Stomach smooth muscle (tissue), 2 donors: Measurements from ENCODE around the gene IFT20.

ENCODE experiments used
- H3K27ac ChIP-seq: one replicate; pipeline ENCODE4 v1.7.0; 2013; ENCODE audit warnings: mild to moderate bottlenecking, low read length, inconsistent platforms
- H3K27me3 ChIP-seq, 2 donors: one replicate each; pipeline ENCODE4 v1.7.0; 2013; ENCODE audit warnings: low read length in 2 of 2; ENCODE audit not compliant: insufficient read depth in 2 of 2, control insufficient read depth in 1 of 2
- H3K36me3 ChIP-seq, 2 donors: one replicate each; pipeline ENCODE4 v1.7.0; 2013; ENCODE audit warnings: low read length in 2 of 2; ENCODE audit not compliant: control insufficient read depth in 2 of 2, insufficient read depth in 2 of 2
- H3K4me1 ChIP-seq: one replicate; pipeline ENCODE4 v1.7.0; 2013; ENCODE audit warnings: low read length; ENCODE audit not compliant: control insufficient read depth, insufficient read depth
- H3K4me3 ChIP-seq, 2 donors: one replicate each; pipeline ENCODE4 v1.7.0; 2013; ENCODE audit warnings: low read length in 2 of 2
- H3K9ac ChIP-seq, 2 donors: one replicate each; pipeline ENCODE4 v1.7.0; 2013; ENCODE audit warnings: low read length in 2 of 2, mild to moderate bottlenecking in 1 of 2
- H3K9me3 ChIP-seq, 2 donors: one replicate each; pipeline ENCODE4 v1.7.0; 2013; ENCODE audit warnings: low read length in 2 of 2; ENCODE audit not compliant: control insufficient read depth in 2 of 2
- donor health status: healthy.
- donor health status: Pancreatic carcinoma.

Gene IFT20

DNA sequence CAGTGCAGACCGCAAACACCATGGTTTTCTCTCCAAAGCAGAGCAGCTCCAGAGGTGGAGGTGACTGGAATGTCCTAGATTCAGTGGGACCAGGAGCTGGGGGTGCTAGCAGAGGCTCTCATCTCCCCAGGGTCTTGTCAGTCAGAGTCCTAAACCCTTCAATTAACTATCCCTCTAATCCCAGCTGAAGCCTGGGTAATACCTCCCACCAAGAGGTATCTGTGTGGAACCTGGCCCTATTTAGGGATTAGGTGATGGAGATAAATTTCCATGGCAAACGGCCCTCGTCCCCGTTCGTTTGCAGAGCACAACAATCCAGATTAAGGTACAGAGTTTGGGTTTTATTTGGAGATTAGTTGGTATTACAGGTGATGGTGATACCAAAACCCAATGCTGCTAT, 27.9 kb upstream of the IFT20 start:
- Histone ChIP-seq H3K27ac (no peak overlapping the region), H3K27me3 (no peaks in the 10 kb centered on the region), H3K36me3 (peaks cover 37 to 42% of the 10 kb centered on the region in 2 donors)

DNA sequence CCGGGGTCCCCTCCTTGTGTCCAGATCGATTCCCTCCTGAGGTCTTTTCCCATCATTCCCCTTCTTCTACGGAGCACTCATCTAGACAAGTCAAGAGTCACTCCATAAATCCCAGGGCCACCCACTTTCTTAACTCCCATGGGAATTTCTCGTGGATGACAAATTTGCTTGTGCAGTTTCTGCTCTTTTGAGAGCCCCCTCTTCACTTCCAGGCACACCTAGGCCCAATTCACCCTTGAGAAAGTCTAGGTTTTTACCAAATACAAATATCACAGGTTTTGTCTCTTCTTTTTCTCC, 22.6 kb upstream of the IFT20 start:
- H3K36me3 ChIP-seq = peaks cover 42 to 44% of the 10 kb centered on the region in 2 donors
- peak overlapping the region; percentile 87 to 92 for H3K9ac ChIP-seq
- H3K4me1 ChIP-seq = peaks cover 25% of the 10 kb centered on the region
- H3K27ac ChIP-seq = peak overlapping the region; percentile 82
- H3K9me3 ChIP-seq = no peaks in the 10 kb centered on the region
- no peaks in the 10 kb centered on the region for H3K27me3 ChIP-seq
- H3K4me3 ChIP-seq = peak overlapping the region; percentile 85 to 97

More for the DNA sequence above, 27.9 kb upstream of the IFT20 start:
- H3K4me3 ChIP-seq = no peak overlapping the region
- peaks cover 4% of the 10 kb centered on the region for H3K4me1 ChIP-seq
- no peak overlapping the region for H3K9ac ChIP-seq
- H3K9me3 ChIP-seq = no peaks in the 10 kb centered on the region

DNA sequence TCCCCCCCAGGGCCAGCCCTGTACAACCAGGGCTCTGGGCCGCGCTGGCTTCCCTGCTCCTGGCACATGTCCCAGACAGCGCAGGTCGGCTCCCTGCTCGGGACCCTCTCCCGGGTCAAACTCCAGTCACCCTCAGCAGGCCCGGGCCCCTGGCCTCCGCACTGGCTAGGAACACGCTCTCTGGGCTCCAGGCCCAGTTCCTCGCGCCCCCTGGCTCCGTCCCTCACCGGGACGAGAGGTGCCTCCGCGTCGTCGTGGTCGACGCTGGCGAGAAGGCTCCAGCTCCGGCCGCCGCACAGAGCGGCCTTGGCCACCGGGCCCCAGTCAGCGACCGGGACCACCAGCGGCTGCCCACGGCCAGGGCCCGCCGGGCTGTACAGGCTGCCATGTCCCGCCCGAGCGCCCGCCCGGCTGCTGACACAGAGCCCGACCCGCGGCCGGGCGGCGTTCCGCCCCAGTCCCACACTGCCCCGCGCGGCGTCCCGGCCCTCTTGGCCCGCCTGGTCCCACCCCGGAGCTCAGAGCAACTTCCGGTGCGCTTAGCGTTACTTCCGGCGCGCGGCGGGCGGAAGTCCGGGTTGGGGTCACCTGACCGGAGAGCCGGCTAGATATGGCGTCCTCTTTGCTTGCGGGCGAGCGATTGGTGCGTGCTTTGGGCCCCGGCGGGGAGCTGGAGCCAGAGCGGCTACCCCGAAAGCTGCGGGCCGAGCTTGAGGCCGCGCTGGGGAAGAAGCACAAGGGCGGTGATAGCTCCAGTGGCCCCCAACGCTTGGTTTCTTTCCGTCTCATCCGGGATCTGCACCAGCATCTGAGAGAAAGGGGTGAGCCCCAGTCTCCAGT, 22.0 kb upstream of the IFT20 start, which contains the start of gene POLDIP2:
Gene POLDIP2, minus strand, starts transcription at position 467 of the 840 bp plus-strand sequence. Its CDS starts 79 bp downstream, at position 388.
- Histone ChIP-seq H3K9ac (peak within 1 kb of the TSS; percentile 92 to 97), H3K27ac (peak within 1 kb of the TSS; percentile 82), H3K36me3 (peaks cover 41 to 42% of the 10 kb centered on the region in 2 donors), H3K4me1 (peaks cover 25% of the 10 kb centered on the region), H3K4me3 (peak within 1 kb of the TSS; percentile 85 to 97), H3K27me3 (no peaks in the 10 kb centered on the region), H3K9me3 (no peaks in the 10 kb centered on the region)

DNA sequence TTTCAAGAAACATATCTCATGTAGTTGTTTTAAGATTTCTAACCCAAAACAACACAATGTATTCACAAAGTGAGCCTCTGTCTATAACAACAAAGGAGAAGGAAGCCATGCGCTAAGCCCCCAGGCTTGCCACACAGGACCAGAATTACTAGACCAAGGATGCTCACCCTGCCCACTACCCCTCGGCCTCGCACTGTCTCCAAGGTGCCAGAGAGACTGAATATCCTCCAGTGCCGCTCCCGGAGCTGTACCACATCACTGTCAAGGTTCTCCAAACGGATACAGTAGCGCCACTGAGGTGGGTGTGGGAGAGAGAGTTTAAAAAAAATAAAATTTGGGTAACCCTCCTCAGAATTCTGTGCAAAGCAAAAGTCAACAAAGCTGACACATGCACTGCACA, 15.0 kb upstream of the IFT20 start:
- Histone ChIP-seq H3K27me3 (no peaks in the 10 kb centered on the region), H3K4me3 (no peak overlapping the region), H3K36me3 (peaks cover 70 to 81% of the 10 kb centered on the region in 2 donors), H3K9me3 (no peaks in the 10 kb centered on the region), H3K4me1 (peaks cover 3% of the 10 kb centered on the region), H3K9ac (no peak overlapping the region), H3K27ac (no peak overlapping the region)

DNA sequence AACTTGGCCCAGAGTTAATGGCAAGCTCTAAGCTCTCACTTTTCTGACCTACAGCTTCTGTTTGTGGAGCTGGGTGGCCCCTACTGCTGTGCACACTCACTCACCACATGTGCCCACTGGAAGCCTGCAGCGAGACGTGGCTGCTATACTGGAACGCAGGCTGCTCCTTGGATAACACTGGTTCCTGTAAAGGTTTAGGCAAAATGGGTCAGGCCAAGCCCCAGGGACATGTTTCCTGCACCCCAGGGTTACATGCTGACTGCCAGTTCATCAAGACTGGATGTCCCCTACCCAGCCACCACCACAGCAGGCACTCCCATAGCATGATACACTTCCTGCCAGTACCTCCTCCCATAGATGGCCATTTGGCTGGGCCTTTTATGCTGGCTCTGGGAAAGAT, 13.7 kb upstream of the IFT20 start:
- Histone ChIP-seq H3K27ac (no peak overlapping the region), H3K9ac (no peak overlapping the region), H3K4me3 (no peak overlapping the region), H3K9me3 (no peaks in the 10 kb centered on the region), H3K36me3 (peaks cover 64 to 84% of the 10 kb centered on the region in 2 donors), H3K27me3 (no peaks in the 10 kb centered on the region), H3K4me1 (peaks cover 3% of the 10 kb centered on the region)

DNA sequence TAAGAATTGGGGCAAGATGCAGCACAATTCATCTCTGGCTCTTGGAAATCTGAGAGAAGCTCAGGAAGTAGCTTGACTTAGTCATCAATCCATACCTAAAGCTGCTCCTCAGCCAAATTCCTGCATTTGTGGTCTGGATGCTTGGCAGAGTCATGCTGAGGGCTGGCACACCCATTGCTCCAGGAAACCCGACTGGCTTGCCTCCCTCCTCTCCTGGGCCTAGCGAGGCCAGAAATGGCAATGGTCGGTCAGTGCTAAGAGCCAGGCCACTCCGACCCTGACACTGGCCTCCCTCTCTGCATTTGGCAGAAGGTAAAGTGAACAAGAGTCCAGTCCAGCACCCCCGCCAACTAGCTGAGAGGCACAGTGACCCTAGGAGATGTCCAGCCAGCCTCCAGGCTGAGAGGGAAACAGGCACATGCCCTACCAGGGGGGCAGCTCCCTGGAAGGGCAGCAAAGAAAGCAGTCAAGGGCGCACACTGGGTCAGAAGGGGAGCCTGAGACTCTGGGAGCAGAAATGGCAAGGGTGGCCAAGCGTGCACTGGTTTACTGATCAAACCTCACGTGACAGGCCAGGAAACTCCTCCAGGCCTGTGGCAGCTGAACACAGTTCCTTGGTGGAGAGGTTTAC, 12.1 kb upstream of the IFT20 start:
- Histone ChIP-seq H3K9ac (no peak overlapping the region), H3K4me1 (peaks cover 3% of the 10 kb centered on the region), H3K27me3 (no peaks in the 10 kb centered on the region), H3K36me3 (peaks cover 66 to 86% of the 10 kb centered on the region in 2 donors), H3K27ac (no peak overlapping the region), H3K4me3 (no peak overlapping the region), H3K9me3 (no peaks in the 10 kb centered on the region)

DNA sequence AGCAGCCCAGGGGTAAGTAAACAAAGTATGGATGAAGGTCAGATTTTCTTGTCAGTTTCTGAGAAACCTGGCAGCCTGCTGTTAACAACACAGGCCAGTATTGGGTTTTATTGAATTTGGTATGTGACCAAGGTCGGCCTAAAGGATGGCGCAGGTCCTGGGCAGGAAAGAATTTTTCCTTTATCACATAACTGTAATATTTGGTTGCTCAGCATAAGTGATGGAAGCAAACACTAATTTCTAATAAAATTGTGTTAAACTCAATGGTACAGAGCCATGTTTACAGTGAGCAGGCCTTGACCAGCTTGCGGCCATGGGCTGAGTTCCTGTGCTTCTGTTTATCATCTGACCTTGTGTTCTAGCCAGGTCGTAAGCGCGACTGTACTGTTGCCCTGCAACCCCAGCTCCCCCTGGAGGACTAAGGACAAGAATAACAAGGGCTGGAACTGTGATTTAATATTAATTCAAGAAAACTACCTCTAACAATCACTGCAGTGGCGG, 11.5 kb upstream of the IFT20 start:
- no peak overlapping the region for H3K27ac ChIP-seq
- H3K4me1 ChIP-seq = peaks cover 3% of the 10 kb centered on the region
- H3K27me3 ChIP-seq = no peaks in the 10 kb centered on the region
- no peak overlapping the region for H3K9ac ChIP-seq
- H3K9me3 ChIP-seq = no peaks in the 10 kb centered on the region
- peaks cover 69 to 88% of the 10 kb centered on the region in 2 donors for H3K36me3 ChIP-seq
- no peak overlapping the region for H3K4me3 ChIP-seq

DNA sequence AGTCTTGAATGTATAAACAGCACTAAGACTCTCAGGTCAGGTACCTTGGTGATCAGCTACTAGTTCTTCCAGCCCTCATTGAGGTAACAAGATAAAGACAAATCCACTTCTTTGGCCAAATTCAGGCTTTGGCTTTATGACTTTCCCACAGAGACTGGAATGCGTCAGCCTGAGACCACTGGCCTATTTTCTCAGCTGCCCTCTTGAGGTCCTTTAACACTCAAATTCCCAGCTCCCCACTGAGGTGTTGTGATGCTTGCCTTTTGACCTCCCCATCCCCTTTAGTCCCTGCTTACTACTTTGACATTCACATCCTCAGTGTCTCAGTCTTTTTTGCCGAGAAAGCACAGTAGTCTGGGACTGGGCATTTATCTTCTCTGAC, 10.9 kb upstream of the IFT20 start:
- peaks cover 3% of the 10 kb centered on the region for H3K4me1 ChIP-seq
- H3K36me3 ChIP-seq = peaks cover 69 to 88% of the 10 kb centered on the region in 2 donors
- H3K27ac ChIP-seq = no peak overlapping the region
- H3K27me3 ChIP-seq = no peaks in the 10 kb centered on the region
- no peak overlapping the region for H3K4me3 ChIP-seq
- no peak overlapping the region for H3K9ac ChIP-seq
- H3K9me3 ChIP-seq = no peaks in the 10 kb centered on the region

DNA sequence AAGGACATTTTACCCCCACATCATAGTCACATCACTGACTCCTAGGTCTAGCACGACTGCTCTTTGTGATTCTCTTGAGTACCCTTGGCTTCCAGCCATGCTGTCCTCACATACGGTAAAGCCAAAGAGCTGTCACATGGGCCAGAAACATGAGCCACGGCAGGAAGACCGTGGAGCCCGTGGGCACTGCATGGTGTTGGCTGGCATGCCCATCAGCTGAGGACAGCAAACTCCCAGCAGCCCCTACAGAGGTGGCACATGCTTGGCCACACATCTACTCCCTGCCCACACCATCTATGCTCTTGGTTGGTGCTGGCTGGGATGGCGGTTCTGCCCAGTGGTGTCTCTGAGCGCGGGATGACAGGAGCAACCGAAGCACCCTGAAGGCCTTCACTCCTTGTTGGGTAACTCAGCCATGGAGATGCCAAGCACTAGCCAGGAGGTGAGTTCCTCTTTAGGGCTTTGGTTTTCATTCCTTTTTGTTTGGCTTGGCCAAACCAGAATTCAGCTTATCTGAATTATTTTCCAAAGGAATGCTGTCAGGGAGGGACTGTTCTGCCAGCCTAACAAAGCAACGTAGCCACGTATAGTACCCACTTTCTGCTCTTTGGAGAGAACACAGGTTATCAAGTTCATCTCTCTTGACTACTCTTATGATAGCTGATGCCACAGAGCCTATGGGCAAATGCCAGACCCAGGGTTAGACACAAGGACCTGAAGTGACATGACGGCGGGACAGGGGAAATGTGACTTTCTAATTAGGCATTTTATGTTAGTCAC, 10.3 kb upstream of the IFT20 start:
- Histone ChIP-seq H3K4me3 (no peak overlapping the region), H3K9me3 (no peaks in the 10 kb centered on the region), H3K36me3 (peaks cover 65 to 87% of the 10 kb centered on the region in 2 donors), H3K27me3 (no peaks in the 10 kb centered on the region), H3K4me1 (peaks cover 3% of the 10 kb centered on the region), H3K27ac (no peak overlapping the region), H3K9ac (no peak overlapping the region)

DNA sequence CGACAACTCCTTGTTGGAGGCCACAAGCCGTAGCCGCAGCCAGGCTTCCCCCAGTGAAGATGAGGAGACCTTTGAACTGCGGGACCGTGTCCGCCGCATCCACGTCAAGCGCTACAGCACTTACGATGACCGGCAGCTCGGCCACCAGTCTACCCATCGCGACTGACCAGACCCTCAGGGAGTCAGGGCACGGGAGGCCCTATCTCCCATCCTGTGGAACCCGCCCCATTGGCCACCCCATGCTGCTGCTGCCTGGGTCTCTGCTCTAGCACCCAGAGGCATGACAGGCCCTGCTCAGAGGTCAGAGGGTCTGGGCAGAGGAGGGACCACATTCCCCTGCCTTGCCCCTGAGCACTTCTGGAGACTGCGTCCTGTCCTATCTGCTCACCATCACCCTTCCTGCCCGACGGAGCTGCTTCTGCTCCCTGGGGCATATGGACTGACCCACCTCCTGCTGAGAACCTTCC, 9.2 kb upstream of the IFT20 start:
- H3K9ac ChIP-seq = no peak overlapping the region
- peaks cover 3% of the 10 kb centered on the region for H3K4me1 ChIP-seq
- no peaks in the 10 kb centered on the region for H3K9me3 ChIP-seq
- H3K27me3 ChIP-seq = no peaks in the 10 kb centered on the region
- no peak overlapping the region for H3K4me3 ChIP-seq
- H3K36me3 ChIP-seq = peaks cover 59 to 81% of the 10 kb centered on the region in 2 donors
- H3K27ac ChIP-seq = no peak overlapping the region
